ENCODE data around the gene CPZ.

GRCh38 chr4:8617486-8618040, 25.0 kb downstream of the CPZ start:
- no peak for TF ChIP-seq CTCF (IDR thresholded peaks at IDR 0.05)
- TF ChIP-seq POLR2A (IDR thresholded peaks at IDR 0.05; ENCODE audit: low read depth): no peak
- TF ChIP-seq EP300 (IDR thresholded peaks at IDR 0.05): no peak
- TF ChIP-seq POLR2AphosphoS5 (IDR thresholded peaks at IDR 0.05): no peak
